BJ (cell line): Measurements from ENCODE around the gene CHM. TPM values are rescaled to one million over a fixed set of nuclear protein-coding genes. Genes with fewer than 3 reads are reported as not detected.

ENCODE experiments used
- CTCF ChIA-PET: fragments of 350-600 bp; formaldehyde crosslinking; extraction: SDS; loops from one replicate; lab custom pipeline; 2021; ENCODE audit warnings: antibody characterized with exemption, inconsistent platforms; lab: Yijun Ruan, JAX
- POLR2A ChIA-PET: fragments of 300-600 bp; sonication (Branson Sonifier 250); formaldehyde crosslinking; extraction: SDS; loops from one replicate; lab custom pipeline; 2021; ENCODE audit warnings: antibody characterized with exemption; lab: Charles Lee
- DNase-seq: peaks from one replicate; pipeline ENCODE4 v3.0.0-alpha.2; 2011; ENCODE audit warnings: low read depth
- H3K27me3 ChIP-seq: 2 replicates; pipeline ENCODE4 v1.6.0; 2011; ENCODE audit warnings: low read length; ENCODE audit not compliant: control insufficient read depth, insufficient read depth
- H3K36me3 ChIP-seq: 2 replicates; pipeline ENCODE4 v1.5.1; 2011; ENCODE audit warnings: low read length; ENCODE audit not compliant: control insufficient read depth, insufficient read depth
- H3K4me3 ChIP-seq: 2 replicates; pipeline ENCODE4 v1.5.1; 2011; ENCODE audit warnings: low read depth, mild to moderate bottlenecking, control low read depth, low read length
- CTCF ChIP-seq: IDR thresholded peaks from 2 replicates; pipeline ENCODE4 v1.5.1; 2011; ENCODE audit warnings: low read depth, mild to moderate bottlenecking, control low read depth, inconsistent platforms, low read length, moderate library complexity; ENCODE audit not compliant: insufficient read depth
- polyA plus RNA-seq: library from polyadenylated mRNA; depleted of rRNA; stranded (reverse); fragments of >200 nt; gene quantifications from 2 replicates; pipeline ENCODE4 v1.2.3, GENCODE V29; 2011

Gene CHM
- polyA plus RNA-seq, 1 experiment, result 8.2 TPM

GRCh38 chrX:85995641-85996040 lies 51.7 kb downstream of the CHM start:
- Histone ChIP-seq H3K4me3 (no peak overlapping the region), H3K36me3 (no peaks in the 10 kb centered on the region), H3K27me3 (no peaks in the 10 kb centered on the region)
- no peak for DNase-seq
- CTCF ChIA-PET, result no interaction called here
- TF ChIP-seq CTCF, result no peak
- POLR2A ChIA-PET, result no interaction called here

GRCh38 chrX:85994797-85995196 lies 52.6 kb downstream of the CHM start:
- no peak for TF ChIP-seq CTCF
- no peak for DNase-seq
- H3K4me3 ChIP-seq, result no peak overlapping the region
- POLR2A ChIA-PET, result interaction anchor here (0.6 kb wide), 1 partner anchor 10 kb away, joined by 6 read pairs; no protein-coding TSS in a partner anchor
- CTCF ChIA-PET, result no interaction called here
- no peaks in the 10 kb centered on the region for H3K27me3 ChIP-seq
- no peaks in the 10 kb centered on the region for H3K36me3 ChIP-seq

- no peaks in the 10 kb centered on the region for H3K27me3 ChIP-seq
- no peaks in the 10 kb centered on the region for H3K36me3 ChIP-seq
- no peak for TF ChIP-seq CTCF
- CTCF ChIA-PET, result no interaction called here
- DNase-seq, result no peak
- no peak overlapping the region for H3K4me3 ChIP-seq
- POLR2A ChIA-PET, result interaction anchor here (0.6 kb wide), 1 partner anchor 9 kb away, joined by 6 read pairs; no protein-coding TSS in a partner anchor
Observed at GRCh38 chrX:85994228-85994627, 53.1 kb downstream of the CHM start.

GRCh38 chrX:85993539-85994197 lies 53.7 kb downstream of the CHM start:
- no peak for DNase-seq
- TF ChIP-seq CTCF, result no peak
- H3K36me3 ChIP-seq, result no peaks in the 10 kb centered on the region
- CTCF ChIA-PET, result no interaction called here
- POLR2A ChIA-PET, result no interaction called here
- no peaks in the 10 kb centered on the region for H3K27me3 ChIP-seq
- no peak overlapping the region for H3K4me3 ChIP-seq

GRCh38 chrX:85992811-85993229 lies 54.5 kb downstream of the CHM start:
- TF ChIP-seq CTCF, result no peak
- CTCF ChIA-PET, result no interaction called here
- Histone ChIP-seq H3K27me3 (no peaks in the 10 kb centered on the region), H3K36me3 (no peaks in the 10 kb centered on the region), H3K4me3 (no peak overlapping the region)
- POLR2A ChIA-PET, result no interaction called here
- no peak for DNase-seq
